ENCODE data around the gene MAPK10.

DNA sequence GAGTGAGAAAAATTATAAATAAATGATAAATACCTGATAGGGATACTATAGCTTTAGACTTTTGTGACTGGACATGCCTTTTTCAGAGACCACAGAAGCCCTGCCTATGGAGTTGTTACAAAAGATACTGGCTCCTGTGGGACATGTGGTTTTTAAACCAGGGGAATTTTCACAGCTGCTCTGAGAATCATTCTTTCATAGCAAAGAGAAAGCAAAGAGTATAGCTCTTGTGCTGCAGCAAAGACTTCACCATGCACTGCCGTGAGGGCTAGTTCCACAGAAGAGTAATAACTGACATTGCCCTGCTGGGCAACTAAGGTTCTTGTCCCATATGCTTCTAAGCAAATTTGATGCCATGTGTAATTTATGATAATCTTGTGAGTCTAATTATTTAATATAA is 98.2 kb downstream of the MAPK10 start:
- TF ChIP-seq POLR2A (IDR thresholded peaks at IDR 0.05), result no peak
- TF ChIP-seq, protein P1, sequence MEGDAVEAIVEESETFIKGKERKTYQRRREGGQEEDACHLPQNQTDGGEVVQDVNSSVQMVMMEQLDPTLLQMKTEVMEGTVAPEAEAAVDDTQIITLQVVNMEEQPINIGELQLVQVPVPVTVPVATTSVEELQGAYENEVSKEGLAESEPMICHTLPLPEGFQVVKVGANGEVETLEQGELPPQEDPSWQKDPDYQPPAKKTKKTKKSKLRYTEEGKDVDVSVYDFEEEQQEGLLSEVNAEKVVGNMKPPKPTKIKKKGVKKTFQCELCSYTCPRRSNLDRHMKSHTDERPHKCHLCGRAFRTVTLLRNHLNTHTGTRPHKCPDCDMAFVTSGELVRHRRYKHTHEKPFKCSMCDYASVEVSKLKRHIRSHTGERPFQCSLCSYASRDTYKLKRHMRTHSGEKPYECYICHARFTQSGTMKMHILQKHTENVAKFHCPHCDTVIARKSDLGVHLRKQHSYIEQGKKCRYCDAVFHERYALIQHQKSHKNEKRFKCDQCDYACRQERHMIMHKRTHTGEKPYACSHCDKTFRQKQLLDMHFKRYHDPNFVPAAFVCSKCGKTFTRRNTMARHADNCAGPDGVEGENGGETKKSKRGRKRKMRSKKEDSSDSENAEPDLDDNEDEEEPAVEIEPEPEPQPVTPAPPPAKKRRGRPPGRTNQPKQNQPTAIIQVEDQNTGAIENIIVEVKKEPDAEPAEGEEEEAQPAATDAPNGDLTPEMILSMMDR (IDR thresholded peaks at IDR 0.05), result no peak
